Brain microvascular endothelial cell (primary cell): ENCODE data around the gene DKKL1.

Experiments used
- DNase-seq: peaks from one replicate; pipeline ENCODE4 v3.0.0-alpha.2; 2020
- H3K27ac ChIP-seq: fragments of 250-450 bp; sonication (Bioruptor Pico); 2 replicates; pipeline ENCODE4 v1.5.1; 2020; ENCODE audit warnings: mild to moderate bottlenecking, moderate library complexity
- H3K27me3 ChIP-seq: fragments of 250-450 bp; sonication (Bioruptor Pico); replicated peaks from 2 replicates; pipeline ENCODE4 v1.5.1; 2020; ENCODE audit warnings: mild to moderate bottlenecking
- H3K36me3 ChIP-seq: fragments of 250-450 bp; sonication (Bioruptor Pico); replicated peaks from 2 replicates; pipeline ENCODE4 v1.5.1; 2020; ENCODE audit warnings: mild to moderate bottlenecking
- H3K4me3 ChIP-seq: 2 replicates; pipeline ENCODE4 v1.5.1; 2011; ENCODE audit warnings: low read depth, mild to moderate bottlenecking, control low read depth, low read length, moderate library complexity
- CTCF ChIP-seq: IDR thresholded peaks from 2 replicates; pipeline ENCODE4 v1.5.1; 2011; ENCODE audit warnings: low read depth, mild to moderate bottlenecking, moderate library complexity, low read length, control low read depth, inconsistent platforms; ENCODE audit errors: missing control alignments
- in situ Hi-C: cut with HindIII; loops from 2 replicates; pipeline ENCODE4 v1.10.0; 2017; ENCODE audit warnings: low sequenced_read_pairs, low pct_ligation_motif_present

Gene DKKL1

GRCh38 chr19:49340865-49341718 is 22.6 kb upstream of the DKKL1 start:
- DNase-seq: no peak
- Histone ChIP-seq H3K4me3 (no peak overlapping the region), H3K36me3 (peaks cover 40% of the 10 kb centered on the region), H3K27ac (no peak overlapping the region), H3K27me3 (no peaks in the 10 kb centered on the region)
- no peak for TF ChIP-seq CTCF
- in situ Hi-C loops: no loop called here

DNA sequence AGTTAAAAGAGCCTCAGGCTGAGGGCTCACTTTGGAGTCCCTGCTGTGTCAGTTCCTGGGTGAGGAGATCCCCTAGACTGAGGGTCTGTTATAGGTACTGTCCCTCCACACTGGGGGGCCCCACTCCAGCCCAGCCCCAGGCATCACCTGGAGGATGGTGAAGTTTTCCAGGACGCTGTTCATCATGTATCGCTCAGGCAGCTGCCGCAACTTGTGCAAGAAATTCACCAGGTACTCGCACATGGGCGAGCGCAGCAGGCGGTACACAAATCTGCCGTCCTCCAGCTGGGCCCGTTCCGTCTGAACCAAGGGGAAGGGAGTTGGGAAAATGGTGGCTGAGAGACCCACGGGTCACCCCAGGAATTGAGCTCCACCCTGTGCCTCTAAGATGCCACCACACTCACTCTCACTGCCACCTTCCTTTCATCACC is 21.4 kb upstream of the DKKL1 start:
- H3K27ac ChIP-seq: no peak overlapping the region
- H3K36me3 ChIP-seq: peaks cover 52% of the 10 kb centered on the region
- in situ Hi-C loops: no loop called here
- H3K4me3 ChIP-seq: no peak overlapping the region
- no peaks in the 10 kb centered on the region for H3K27me3 ChIP-seq
- no peak for TF ChIP-seq CTCF
- no peak for DNase-seq

- no peaks in the 10 kb centered on the region for H3K27me3 ChIP-seq
- peaks cover 58% of the 10 kb centered on the region for H3K36me3 ChIP-seq
- H3K27ac ChIP-seq: no peak overlapping the region
- TF ChIP-seq CTCF: no peak
- in situ Hi-C loops: no loop called here
- no peak for DNase-seq
- no peak overlapping the region for H3K4me3 ChIP-seq
Observed at GRCh38 chr19:49343123-49343522, 20.6 kb upstream of the DKKL1 start.

DNA sequence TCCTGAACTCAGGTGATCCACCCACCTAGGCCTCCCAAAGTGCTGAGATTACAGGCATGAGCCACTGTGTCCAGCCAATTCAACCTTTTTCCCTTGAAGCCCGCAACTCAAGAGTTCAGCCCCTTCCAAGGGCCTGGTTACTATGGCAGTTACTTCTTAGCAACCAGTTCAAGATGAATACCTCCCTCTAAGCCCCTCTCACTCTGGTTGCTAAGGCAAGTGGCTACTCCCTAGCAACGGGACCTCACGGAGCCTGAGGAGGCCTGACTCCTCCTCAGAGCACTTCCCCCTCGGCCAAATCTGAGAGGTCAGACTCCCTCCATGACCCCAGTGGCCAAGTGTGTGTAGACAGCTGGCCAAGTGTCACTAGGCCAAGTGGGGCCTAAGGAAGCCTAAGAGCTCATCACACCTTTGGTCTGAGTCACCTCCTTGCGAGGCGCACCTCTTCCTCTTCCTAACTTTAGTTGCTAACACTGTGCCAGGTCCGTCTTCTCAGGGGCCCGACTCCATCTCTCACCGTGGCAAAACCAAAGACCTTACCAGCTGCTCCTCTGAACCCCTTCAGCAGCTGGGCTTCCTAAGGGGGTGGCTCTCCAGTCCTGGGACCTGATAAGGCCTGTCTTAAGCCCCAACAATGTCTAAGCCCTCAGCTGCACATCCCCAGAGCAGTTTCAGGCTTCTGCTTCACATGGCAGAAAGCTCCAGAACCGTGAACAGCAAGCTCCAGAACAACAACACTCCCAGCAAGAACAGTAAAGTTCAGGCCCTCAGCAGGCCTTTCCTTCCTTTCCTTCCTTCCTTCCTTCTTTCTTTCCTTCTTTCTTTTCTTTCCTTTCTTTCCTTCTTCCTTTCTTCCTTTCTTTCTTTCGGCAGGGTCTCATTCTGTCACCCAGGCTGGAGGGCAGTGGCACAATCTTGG is 18.9 kb upstream of the DKKL1 start:
- TF ChIP-seq CTCF: no peak
- no peak for DNase-seq
- no peak overlapping the region for H3K4me3 ChIP-seq
- H3K27ac ChIP-seq: no peak overlapping the region
- no peaks in the 10 kb centered on the region for H3K27me3 ChIP-seq
- in situ Hi-C loops: no loop called here
- peaks cover 69% of the 10 kb centered on the region for H3K36me3 ChIP-seq

GRCh38 chr19:49347191-49347590 is 16.5 kb upstream of the DKKL1 start:
- Histone ChIP-seq H3K36me3 (peaks cover 73% of the 10 kb centered on the region), H3K27me3 (no peaks in the 10 kb centered on the region), H3K4me3 (no peak overlapping the region), H3K27ac (no peak overlapping the region)
- TF ChIP-seq CTCF: no peak
- no peak for DNase-seq
- in situ Hi-C loops: no loop called here
